Breast epithelium (tissue), 3 donors: Measurements from ENCODE around the gene CHP1.

Experiments used
- POLR2A ChIP-seq: fragments of 450-650 bp; IDR thresholded peaks from one replicate; pipeline ENCODE4 v1.6.1; 2016; ENCODE audit warnings: antibody characterized with exemption, mild to moderate bottlenecking, moderate library complexity
- TF ChIP-seq, protein P1 (sequence below), 3 donors: fragments of 450-650 bp; IDR thresholded peaks; one replicate each; pipeline ENCODE4 v1.5.1; 2016 to 2017; ENCODE audit warnings: antibody characterized with exemption in 3 of 3, mild to moderate bottlenecking in 3 of 3, moderate library complexity in 3 of 3

DNA sequence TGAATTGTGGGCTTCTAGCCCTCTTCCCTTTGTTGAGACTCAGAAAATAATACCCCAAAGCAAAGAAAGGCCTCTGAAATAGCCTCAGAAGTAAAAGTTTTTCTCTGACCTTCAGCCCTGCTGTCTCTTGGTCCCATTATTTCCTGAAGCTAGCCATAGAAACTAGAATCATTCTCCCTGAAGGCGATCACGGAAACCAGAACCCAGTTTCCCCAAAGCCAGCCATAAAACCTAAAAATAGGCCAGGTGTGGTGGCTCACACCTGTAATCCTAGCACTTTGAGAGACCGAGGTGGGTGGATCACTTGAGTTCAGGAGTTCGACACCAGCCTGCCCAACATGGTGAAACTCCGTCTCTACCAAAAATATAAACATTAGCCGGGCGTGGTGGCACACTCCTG lies 27.7 kb upstream of the CHP1 start:
- TF ChIP-seq, protein P1, sequence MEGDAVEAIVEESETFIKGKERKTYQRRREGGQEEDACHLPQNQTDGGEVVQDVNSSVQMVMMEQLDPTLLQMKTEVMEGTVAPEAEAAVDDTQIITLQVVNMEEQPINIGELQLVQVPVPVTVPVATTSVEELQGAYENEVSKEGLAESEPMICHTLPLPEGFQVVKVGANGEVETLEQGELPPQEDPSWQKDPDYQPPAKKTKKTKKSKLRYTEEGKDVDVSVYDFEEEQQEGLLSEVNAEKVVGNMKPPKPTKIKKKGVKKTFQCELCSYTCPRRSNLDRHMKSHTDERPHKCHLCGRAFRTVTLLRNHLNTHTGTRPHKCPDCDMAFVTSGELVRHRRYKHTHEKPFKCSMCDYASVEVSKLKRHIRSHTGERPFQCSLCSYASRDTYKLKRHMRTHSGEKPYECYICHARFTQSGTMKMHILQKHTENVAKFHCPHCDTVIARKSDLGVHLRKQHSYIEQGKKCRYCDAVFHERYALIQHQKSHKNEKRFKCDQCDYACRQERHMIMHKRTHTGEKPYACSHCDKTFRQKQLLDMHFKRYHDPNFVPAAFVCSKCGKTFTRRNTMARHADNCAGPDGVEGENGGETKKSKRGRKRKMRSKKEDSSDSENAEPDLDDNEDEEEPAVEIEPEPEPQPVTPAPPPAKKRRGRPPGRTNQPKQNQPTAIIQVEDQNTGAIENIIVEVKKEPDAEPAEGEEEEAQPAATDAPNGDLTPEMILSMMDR (IDR thresholded peaks at IDR 0.05), result no peak
- no peak for TF ChIP-seq POLR2A
